Measurements from ENCODE around the gene HUWE1. TPM values are rescaled to one million over a fixed set of nuclear protein-coding genes. Genes with fewer than 3 reads are reported as not detected.

HUWE1 gene
- total and polyA plus RNA-seq, 2 experiments from 2014 or later: 61.2 to 225 TPM

GRCh38 chrX:53526999-53527398 is 159.5 kb downstream of the HUWE1 start:
- Histone ChIP-seq H3K4me1 (ENCODE audit: insufficient read depth) (no peaks in the 10 kb centered on the region), H3K9me2 (ENCODE audit: insufficient read depth) (no peaks in the 10 kb centered on the region), H3K27ac (ENCODE audit: low read depth) (no peak overlapping the region), H2AFZ (no peak overlapping the region), H3K4me2 (no peak overlapping the region), H3K27me3 (ENCODE audit: insufficient read depth) (no peaks in the 10 kb centered on the region), H3K79me2 (replicated peaks; ENCODE audit: insufficient read depth) (no peaks in the 10 kb centered on the region), H4K20me1 (replicated peaks; ENCODE audit: insufficient read depth) (no peaks in the 10 kb centered on the region), H3K36me3 (ENCODE audit: insufficient read depth) (no peaks in the 10 kb centered on the region), H3K4me3 (no peak overlapping the region), H3F3A (replicated peaks; ENCODE audit: low read depth) (no peaks in the 10 kb centered on the region)
- DNase-seq (ENCODE audit: low spot score) (no peak), ATAC-seq (no peak)
- peaks cover 10% of the 10 kb centered on the region for H3K27me3 Mint-ChIP-seq (ENCODE audit: insufficient read depth, low read depth, poor library complexity)
- TF ChIP-seq EZH2 (IDR thresholded peaks at IDR 0.05; ENCODE audit: low read depth, unreplicated experiment) (no peak), REST (IDR thresholded peaks at IDR 0.05; ENCODE audit: unreplicated experiment) (no peak), ZNF462 (CRISPR knock-in tag; IDR thresholded peaks at IDR 0.05) (no peak), ZNF331 (CRISPR knock-in tag; IDR thresholded peaks at IDR 0.05; ENCODE audit: low read depth) (no peak), NANOG (IDR thresholded peaks at IDR 0.05; ENCODE audit: borderline replicate concordance) (no peak), POLR2AphosphoS5 (IDR thresholded peaks at IDR 0.05; ENCODE audit: low read depth) (no peak), ZNF114 (CRISPR knock-in tag; IDR thresholded peaks at IDR 0.05) (no peak), STAT1 (IDR thresholded peaks at IDR 0.05; ENCODE audit: unreplicated experiment) (no peak), CTCF (conservative IDR thresholded peaks at IDR 0.05; ENCODE audit: low read depth in 2 of 2) (no peak), EZH2phosphoT487 (IDR thresholded peaks at IDR 0.05; ENCODE audit: unreplicated experiment) (no peak), JUNB (IDR thresholded peaks at IDR 0.05; ENCODE audit: unreplicated experiment) (no peak), CREB1 (CRISPR knock-in tag; IDR thresholded peaks at IDR 0.05; ENCODE audit: low read depth) (no peak), ETS1 (IDR thresholded peaks at IDR 0.05) (no peak)
- peaks cover 9% of the 10 kb centered on the region; the same call in 2 of the 3 replicates for H3K36me3 Mint-ChIP-seq (ENCODE audit: low read depth)
- H3K27ac Mint-ChIP-seq: no peak overlapping the region
- peaks cover 31% of the 10 kb centered on the region for H3K9me3 Mint-ChIP-seq
- peaks cover 4% of the 10 kb centered on the region; the same call in 2 of the 3 replicates for H3K4me1 Mint-ChIP-seq
- no peak overlapping the region for H3K4me3 Mint-ChIP-seq

Data from GM23338 (cell line).